NCI-H446 treated with DMSO at 0.1 percent for 48 hours (cell line): ENCODE data around the gene NPIPA5.
"Not testable (repeated sequence)": the region's sequence is repeated elsewhere in the genome, so short reads cannot be mapped to it uniquely, and the experiment has no call there.

ENCODE experiments used
- DNase-seq: peaks from one replicate; lab custom pipeline; 2025; lab: John Stamatoyannopoulos, UW

Gene NPIPA5

GRCh38 chr16:15389916-15390315 lies 11.8 kb upstream of the NPIPA5 start:
- not testable (repeated sequence) for DNase-seq

GRCh38 chr16:15388060-15388459 lies 10.0 kb upstream of the NPIPA5 start:
- DNase-seq, result not testable (repeated sequence)

- not testable (repeated sequence) for DNase-seq
These were observed 4.7 kb upstream of the NPIPA5 start for GRCh38 chr16:15382810-15383209.

GRCh38 chr16:15357495-15357894 lies 20.6 kb downstream of the NPIPA5 start:
- DNase-seq, result not testable (repeated sequence)

- not testable (repeated sequence) for DNase-seq
These were observed 23.2 kb downstream of the NPIPA5 start for GRCh38 chr16:15354846-15355245.

- not testable (repeated sequence) for DNase-seq
These were observed 25.2 kb downstream of the NPIPA5 start for GRCh38 chr16:15352852-15353251.

GRCh38 chr16:15351745-15352144 lies 26.3 kb downstream of the NPIPA5 start:
- not testable (repeated sequence) for DNase-seq

GRCh38 chr16:15351251-15351650 lies 26.8 kb downstream of the NPIPA5 start:
- not testable (repeated sequence) for DNase-seq

GRCh38 chr16:15348721-15349120 lies 29.4 kb downstream of the NPIPA5 start:
- not testable (repeated sequence) for DNase-seq

GRCh38 chr16:15342337-15342736 lies 35.8 kb downstream of the NPIPA5 start:
- DNase-seq, result not testable (repeated sequence)

- not testable (repeated sequence) for DNase-seq
These were observed 39.1 kb downstream of the NPIPA5 start for GRCh38 chr16:15338986-15339385.

GRCh38 chr16:15337974-15338605 lies 40.0 kb downstream of the NPIPA5 start:
- not testable (repeated sequence) for DNase-seq

GRCh38 chr16:15335609-15336008 lies 42.5 kb downstream of the NPIPA5 start:
- DNase-seq, result not testable (repeated sequence)

GRCh38 chr16:15333969-15334368 lies 44.1 kb downstream of the NPIPA5 start:
- not testable (repeated sequence) for DNase-seq

GRCh38 chr16:15330978-15331377 lies 47.1 kb downstream of the NPIPA5 start:
- not testable (repeated sequence) for DNase-seq

- not testable (repeated sequence) for DNase-seq
These were observed 53.1 kb downstream of the NPIPA5 start for GRCh38 chr16:15324954-15325353.

- DNase-seq, result not testable (repeated sequence)
These were observed 54.7 kb downstream of the NPIPA5 start for GRCh38 chr16:15323373-15323772.

GRCh38 chr16:15321221-15321620 lies 56.9 kb downstream of the NPIPA5 start:
- DNase-seq, result not testable (repeated sequence)

GRCh38 chr16:15314562-15314961 lies 63.5 kb downstream of the NPIPA5 start:
- DNase-seq, result not testable (repeated sequence)
